Measurements from ENCODE around the gene CHAMP1. TPM values are rescaled to one million over a fixed set of nuclear protein-coding genes. Genes with fewer than 3 reads are reported as not detected.

Gene CHAMP1
- polyA plus RNA-seq, 1 of the 3 experiments (the other 2 are of a cell fraction) = 28.6 TPM

DNA sequence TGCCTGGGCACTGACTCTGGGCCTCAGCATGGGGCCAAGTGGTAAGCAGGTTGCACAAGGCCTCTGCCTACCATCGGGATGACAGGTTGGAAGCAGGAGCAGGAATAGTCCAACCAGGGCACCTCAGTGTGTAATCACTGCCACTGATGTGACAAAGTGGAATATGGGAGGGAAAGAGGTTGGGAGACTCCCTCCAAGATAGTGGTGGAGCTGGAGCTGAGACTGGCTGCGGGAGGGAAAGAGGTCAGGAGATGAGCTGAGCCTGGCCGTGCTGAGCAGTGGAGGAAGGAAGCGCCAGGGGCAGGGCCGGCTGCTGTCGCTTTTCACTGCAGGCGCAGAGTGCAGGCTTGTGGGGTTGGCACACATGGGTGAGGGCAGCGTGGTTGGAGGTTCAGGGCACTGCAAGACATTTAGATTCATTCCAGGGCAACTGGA lies 26.1 kb upstream of the CHAMP1 start:
- WGBS (ENCODE audit: low lambda C conversion rate) = 91% methylated on average over 8 of the region's 8 CpGs
- peaks cover 7% of the 10 kb centered on the region; the same call in 1 of the 2 replicates for H4K20me1 ChIP-seq (ENCODE audit: insufficient read depth)
- no peak for DNase-seq
- ChIA-PET CTCF (interaction anchor here (0.8 kb wide), 1 partner anchor 23 kb away, joined by 3 read pairs; no protein-coding TSS in a partner anchor), POLR2A (no interaction called here)
- peaks cover 74% of the 10 kb centered on the region for H3K79me2 ChIP-seq (ENCODE audit: insufficient read depth)
- H3K9me3 ChIP-seq = no peaks in the 10 kb centered on the region
- H3F3A ChIP-seq (replicated peaks; ENCODE audit: insufficient read depth) = peaks cover 13% of the 10 kb centered on the region
- no peak overlapping the region for H3K27ac ChIP-seq (ENCODE audit: low read depth in 2 of 2, low read length in 1 of 2)
- H3K4me2 ChIP-seq = no peak overlapping the region
- TF ChIP-seq JUND (IDR thresholded peaks at IDR 0.05) = no peak
- no peak for TF ChIP-seq POLR2AphosphoS5 (IDR thresholded peaks at IDR 0.05; ENCODE audit: low read depth, low read length)
- no peak for TF ChIP-seq RFX5 (IDR thresholded peaks at IDR 0.05; ENCODE audit: low read length)
- no peak for TF ChIP-seq CHD2 (IDR thresholded peaks at IDR 0.05; ENCODE audit: low read length, partially characterized antibody)
- no peak for TF ChIP-seq EP300 (IDR thresholded peaks at IDR 0.05; ENCODE audit: borderline replicate concordance in 1 of 2, low read depth in 1 of 2, low read length in 1 of 2)
- TF ChIP-seq, protein P1, sequence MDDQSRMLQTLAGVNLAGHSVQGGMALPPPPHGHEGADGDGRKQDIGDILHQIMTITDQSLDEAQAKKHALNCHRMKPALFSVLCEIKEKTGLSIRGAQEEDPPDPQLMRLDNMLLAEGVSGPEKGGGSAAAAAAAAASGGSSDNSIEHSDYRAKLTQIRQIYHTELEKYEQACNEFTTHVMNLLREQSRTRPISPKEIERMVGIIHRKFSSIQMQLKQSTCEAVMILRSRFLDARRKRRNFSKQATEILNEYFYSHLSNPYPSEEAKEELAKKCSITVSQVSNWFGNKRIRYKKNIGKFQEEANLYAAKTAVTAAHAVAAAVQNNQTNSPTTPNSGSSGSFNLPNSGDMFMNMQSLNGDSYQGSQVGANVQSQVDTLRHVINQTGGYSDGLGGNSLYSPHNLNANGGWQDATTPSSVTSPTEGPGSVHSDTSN (IDR thresholded peaks at IDR 0.05) = no peak
- TF ChIP-seq ELF1 (IDR thresholded peaks at IDR 0.05) = no peak
- no peak for TF ChIP-seq FOSL2 (IDR thresholded peaks at IDR 0.05; ENCODE audit: borderline replicate concordance, low read depth)
- TF ChIP-seq IRF3 (IDR thresholded peaks at IDR 0.05; ENCODE audit: low read depth, low read length) = no peak
- TF ChIP-seq TCF12 (IDR thresholded peaks at IDR 0.05) = no peak
- TF ChIP-seq RCOR1 (IDR thresholded peaks at IDR 0.05; ENCODE audit: low read length) = no peak
- no peak overlapping the region for H3K9ac ChIP-seq
- no peaks in the 10 kb centered on the region for H3K9me2 ChIP-seq
- H3K4me3 ChIP-seq (ENCODE audit: low read depth in 2 of 2, low read length in 1 of 2) = no peak overlapping the region
- H3K4me1 ChIP-seq (ENCODE audit: control insufficient read depth in 1 of 2, insufficient read depth in 2 of 2, low read depth in 1 of 2, low read length in 1 of 2) = peaks cover 2 to 5% of the 10 kb centered on the region in 2 experiments; a peak in 3 of 4 replicates
- H3K27me3 ChIP-seq (ENCODE audit: insufficient read depth) = no peaks in the 10 kb centered on the region
- H2AFZ ChIP-seq (ENCODE audit: low read depth) = no peak overlapping the region
- H3K36me3 ChIP-seq (replicated peaks in 1 of 2; ENCODE audit: control insufficient read depth in 1 of 2, insufficient read depth in 2 of 2, low read length in 1 of 2) = peaks cover 56 to 87% of the 10 kb centered on the region in 2 experiments

DNA sequence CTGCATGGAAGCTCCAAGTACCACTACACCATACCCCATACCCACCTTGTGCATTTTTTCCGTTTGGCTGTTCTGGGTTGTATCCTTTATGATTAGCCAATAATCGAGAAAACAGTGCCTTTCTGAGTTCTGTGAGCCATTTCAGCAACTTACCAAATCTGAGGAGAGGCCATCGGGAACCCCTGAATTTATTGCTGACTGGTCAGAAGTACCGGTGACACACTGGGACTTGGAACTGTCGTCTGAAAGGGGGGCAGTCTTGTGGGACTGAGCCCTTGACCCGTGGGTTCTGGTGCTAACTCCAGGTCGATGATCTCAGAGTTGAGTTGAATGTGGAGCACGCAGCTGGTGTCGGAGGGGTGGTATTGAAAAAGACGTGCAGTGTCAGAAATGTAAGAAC lies 17.9 kb upstream of the CHAMP1 start:
- Histone ChIP-seq H3K4me1 (ENCODE audit: control insufficient read depth in 1 of 2, insufficient read depth in 2 of 2, low read depth in 1 of 2, low read length in 1 of 2) (no peaks in the 10 kb centered on the region), H3K36me3 (replicated peaks in 1 of 2; ENCODE audit: control insufficient read depth in 1 of 2, insufficient read depth in 2 of 2, low read length in 1 of 2) (peaks cover 40 to 53% of the 10 kb centered on the region in 2 experiments), H3K9me2 (no peaks in the 10 kb centered on the region), H3F3A (replicated peaks; ENCODE audit: insufficient read depth) (peaks cover under 1% of the 10 kb centered on the region), H3K9ac (no peak overlapping the region), H2AFZ (ENCODE audit: low read depth) (no peak overlapping the region), H3K4me2 (no peak overlapping the region), H3K79me2 (ENCODE audit: insufficient read depth) (peaks cover 20% of the 10 kb centered on the region), H3K27me3 (ENCODE audit: insufficient read depth) (no peaks in the 10 kb centered on the region), H3K9me3 (no peaks in the 10 kb centered on the region), H4K20me1 (ENCODE audit: insufficient read depth) (no peaks in the 10 kb centered on the region), H3K27ac (ENCODE audit: low read depth in 2 of 2, low read length in 1 of 2) (no peak overlapping the region), H3K4me3 (ENCODE audit: low read depth in 2 of 2, low read length in 1 of 2) (no peak overlapping the region)
- no peak for TF ChIP-seq RXRA (IDR thresholded peaks at IDR 0.05; ENCODE audit: borderline replicate concordance, low read depth)
- TF ChIP-seq EP300 (IDR thresholded peaks at IDR 0.05; ENCODE audit: borderline replicate concordance in 1 of 2, low read depth in 1 of 2, low read length in 1 of 2) = no peak
- TF ChIP-seq EZH2phosphoT487 (IDR thresholded peaks at IDR 0.05; ENCODE audit: borderline replicate concordance, low read depth) = no peak
- no peak for TF ChIP-seq NRF1 (IDR thresholded peaks at IDR 0.05; ENCODE audit: low read depth, low read length)
- no peak for TF ChIP-seq YY1 (IDR thresholded peaks at IDR 0.05; ENCODE audit: low read depth)
- no peak for TF ChIP-seq SIN3A (IDR thresholded peaks at IDR 0.05; ENCODE audit: borderline replicate concordance, low read depth, low read length)
- TF ChIP-seq ZBTB33 (IDR thresholded peaks at IDR 0.05; ENCODE audit: borderline replicate concordance, low read depth) = no peak
- no peak for TF ChIP-seq MEF2A (IDR thresholded peaks at IDR 0.05; ENCODE audit: borderline replicate concordance, low read depth)
- no peak for TF ChIP-seq CTCF (IDR thresholded peaks at IDR 0.05)
- TF ChIP-seq NFIC (IDR thresholded peaks at IDR 0.05; ENCODE audit: borderline replicate concordance) = no peak
- TF ChIP-seq MXI1 (IDR thresholded peaks at IDR 0.05; ENCODE audit: low read depth, low read length) = no peak
- no peak for TF ChIP-seq RCOR1 (IDR thresholded peaks at IDR 0.05; ENCODE audit: low read length)
- no peak for TF ChIP-seq GATA2 (CRISPR knock-in tag; IDR thresholded peaks at IDR 0.05)
- TF ChIP-seq TAF1 (IDR thresholded peaks at IDR 0.05; ENCODE audit: borderline replicate concordance, low read depth, low read length) = no peak
- no peak for TF ChIP-seq TCF12 (IDR thresholded peaks at IDR 0.05)
- TF ChIP-seq GABPA (IDR thresholded peaks at IDR 0.05; ENCODE audit: low read depth) = no peak
- no peak for TF ChIP-seq JUND (IDR thresholded peaks at IDR 0.05)
- 85% methylated on average over 9 of the region's 10 CpGs for WGBS (ENCODE audit: low lambda C conversion rate)
- ChIA-PET CTCF (no interaction called here), POLR2A (no interaction called here)
- DNase-seq = no peak
